ENCODE data around the gene GCSH. TPM values are rescaled to one million over a fixed set of nuclear protein-coding genes. Genes with fewer than 3 reads are reported as not detected.
"Not testable (repeated sequence)": the region's sequence is repeated elsewhere in the genome, so short reads cannot be mapped to it uniquely, and the experiment has no call there.

The GCSH gene
- total and polyA plus RNA-seq, 4 donors: 34.6 to 132 (median 55.0) TPM

DNA sequence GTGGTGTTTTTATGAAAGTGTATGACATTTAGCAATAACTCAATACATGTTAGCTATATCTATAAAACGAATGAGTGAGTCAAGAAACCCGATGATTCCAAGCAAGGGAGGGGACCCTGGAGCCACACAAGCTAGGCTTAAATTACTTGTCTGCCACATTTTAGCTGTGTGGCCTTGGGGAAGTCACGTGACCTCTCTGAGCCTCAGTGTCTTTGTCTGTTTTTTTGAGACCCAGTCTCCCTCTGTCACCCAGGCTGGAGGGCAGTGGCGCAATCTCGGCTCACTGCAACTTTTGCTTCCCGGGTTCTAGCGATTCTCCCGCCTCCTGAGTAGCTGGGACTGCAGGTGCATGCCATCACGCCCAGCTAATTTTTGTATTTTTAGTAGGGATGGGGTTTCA, 20.1 kb upstream of the GCSH start:
- no peak for DNase-seq (ENCODE audit: low spot score)
- Histone ChIP-seq H3K9me3 (ENCODE audit: control insufficient read depth in 4 of 4, low read length in 3 of 4) (no peaks in the 10 kb centered on the region), H3K27ac (ENCODE audit: low read depth in 1 of 2, low read length in 2 of 2) (no peak overlapping the region), H3K9ac (ENCODE audit: low read depth in 1 of 2, low read length in 2 of 2) (no peak overlapping the region), H3K36me3 (ENCODE audit: control insufficient read depth in 4 of 4, insufficient read depth in 3 of 4, low read depth in 1 of 4, low read length in 3 of 4) (no peaks in the 10 kb centered on the region), H3K27me3 (ENCODE audit: control insufficient read depth in 4 of 4, insufficient read depth in 4 of 4, low read length in 3 of 4) (no peaks in the 10 kb centered on the region), H3K4me3 (ENCODE audit: low read depth in 1 of 3, low read length in 3 of 3) (no peak overlapping the region), H3K4me1 (ENCODE audit: control insufficient read depth in 4 of 4, insufficient read depth in 4 of 4, low read length in 3 of 4) (no peaks in the 10 kb centered on the region)
- TF ChIP-seq HNF4A (conservative IDR thresholded peaks at IDR 0.05) (no peak), JUND (IDR thresholded peaks at IDR 0.05) (no peak), RXRA (IDR thresholded peaks at IDR 0.05) (no peak), RAD21 (IDR thresholded peaks at IDR 0.05) (no peak), YY1 (IDR thresholded peaks at IDR 0.05) (no peak)
- TF ChIP-seq, protein P1, sequence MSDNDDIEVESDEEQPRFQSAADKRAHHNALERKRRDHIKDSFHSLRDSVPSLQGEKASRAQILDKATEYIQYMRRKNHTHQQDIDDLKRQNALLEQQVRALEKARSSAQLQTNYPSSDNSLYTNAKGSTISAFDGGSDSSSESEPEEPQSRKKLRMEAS (IDR thresholded peaks at IDR 0.05): no peak
- 85% methylated on average over 9 of the region's 9 CpGs for WGBS

- Histone ChIP-seq H3K4me1 (ENCODE audit: control insufficient read depth in 4 of 4, insufficient read depth in 4 of 4, low read length in 3 of 4) (no peaks in the 10 kb centered on the region), H3K4me3 (ENCODE audit: low read depth in 1 of 3, low read length in 3 of 3) (no peak overlapping the region), H3K27me3 (ENCODE audit: control insufficient read depth in 4 of 4, insufficient read depth in 4 of 4, low read length in 3 of 4) (no peaks in the 10 kb centered on the region), H3K36me3 (ENCODE audit: control insufficient read depth in 4 of 4, insufficient read depth in 3 of 4, low read depth in 1 of 4, low read length in 3 of 4) (no peaks in the 10 kb centered on the region), H3K27ac (ENCODE audit: low read depth in 1 of 2, low read length in 2 of 2) (no peak overlapping the region), H3K9me3 (ENCODE audit: control insufficient read depth in 4 of 4, low read length in 3 of 4) (no peaks in the 10 kb centered on the region), H3K9ac (ENCODE audit: low read depth in 1 of 2, low read length in 2 of 2) (no peak overlapping the region)
- TF ChIP-seq GABPA (IDR thresholded peaks at IDR 0.05 in 1 of 2, conservative IDR thresholded peaks at IDR 0.05 in 1 of 2) (no peak), EGR1 (IDR thresholded peaks at IDR 0.05; ENCODE audit: low read depth in 2 of 2) (no peak), HNF4A (conservative IDR thresholded peaks at IDR 0.05) (no peak), RXRA (IDR thresholded peaks at IDR 0.05) (no peak), JUND (IDR thresholded peaks at IDR 0.05) (no peak), RAD21 (IDR thresholded peaks at IDR 0.05) (no peak), NR2F2 (IDR thresholded peaks at IDR 0.05) (no peak), FOXA1 (IDR thresholded peaks at IDR 0.05) (no peak), YY1 (IDR thresholded peaks at IDR 0.05) (no peak), HNF4G (IDR thresholded peaks at IDR 0.05) (no peak), REST (IDR thresholded peaks at IDR 0.05) (no peak), TAF1 (conservative IDR thresholded peaks at IDR 0.05) (no peak), SP1 (IDR thresholded peaks at IDR 0.05) (no peak), FOXA2 (IDR thresholded peaks at IDR 0.05) (no peak)
- TF ChIP-seq, protein P2, sequence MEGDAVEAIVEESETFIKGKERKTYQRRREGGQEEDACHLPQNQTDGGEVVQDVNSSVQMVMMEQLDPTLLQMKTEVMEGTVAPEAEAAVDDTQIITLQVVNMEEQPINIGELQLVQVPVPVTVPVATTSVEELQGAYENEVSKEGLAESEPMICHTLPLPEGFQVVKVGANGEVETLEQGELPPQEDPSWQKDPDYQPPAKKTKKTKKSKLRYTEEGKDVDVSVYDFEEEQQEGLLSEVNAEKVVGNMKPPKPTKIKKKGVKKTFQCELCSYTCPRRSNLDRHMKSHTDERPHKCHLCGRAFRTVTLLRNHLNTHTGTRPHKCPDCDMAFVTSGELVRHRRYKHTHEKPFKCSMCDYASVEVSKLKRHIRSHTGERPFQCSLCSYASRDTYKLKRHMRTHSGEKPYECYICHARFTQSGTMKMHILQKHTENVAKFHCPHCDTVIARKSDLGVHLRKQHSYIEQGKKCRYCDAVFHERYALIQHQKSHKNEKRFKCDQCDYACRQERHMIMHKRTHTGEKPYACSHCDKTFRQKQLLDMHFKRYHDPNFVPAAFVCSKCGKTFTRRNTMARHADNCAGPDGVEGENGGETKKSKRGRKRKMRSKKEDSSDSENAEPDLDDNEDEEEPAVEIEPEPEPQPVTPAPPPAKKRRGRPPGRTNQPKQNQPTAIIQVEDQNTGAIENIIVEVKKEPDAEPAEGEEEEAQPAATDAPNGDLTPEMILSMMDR (IDR thresholded peaks at IDR 0.05; ENCODE audit: low read depth, low read length, missing input control): no peak
- TF ChIP-seq, protein P1 (IDR thresholded peaks at IDR 0.05): no peak
- TF ChIP-seq, protein P3, sequence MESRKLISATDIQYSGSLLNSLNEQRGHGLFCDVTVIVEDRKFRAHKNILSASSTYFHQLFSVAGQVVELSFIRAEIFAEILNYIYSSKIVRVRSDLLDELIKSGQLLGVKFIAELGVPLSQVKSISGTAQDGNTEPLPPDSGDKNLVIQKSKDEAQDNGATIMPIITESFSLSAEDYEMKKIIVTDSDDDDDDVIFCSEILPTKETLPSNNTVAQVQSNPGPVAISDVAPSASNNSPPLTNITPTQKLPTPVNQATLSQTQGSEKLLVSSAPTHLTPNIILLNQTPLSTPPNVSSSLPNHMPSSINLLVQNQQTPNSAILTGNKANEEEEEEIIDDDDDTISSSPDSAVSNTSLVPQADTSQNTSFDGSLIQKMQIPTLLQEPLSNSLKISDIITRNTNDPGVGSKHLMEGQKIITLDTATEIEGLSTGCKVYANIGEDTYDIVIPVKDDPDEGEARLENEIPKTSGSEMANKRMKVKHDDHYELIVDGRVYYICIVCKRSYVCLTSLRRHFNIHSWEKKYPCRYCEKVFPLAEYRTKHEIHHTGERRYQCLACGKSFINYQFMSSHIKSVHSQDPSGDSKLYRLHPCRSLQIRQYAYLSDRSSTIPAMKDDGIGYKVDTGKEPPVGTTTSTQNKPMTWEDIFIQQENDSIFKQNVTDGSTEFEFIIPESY (IDR thresholded peaks at IDR 0.05): no peak
- TF ChIP-seq, protein P4, sequence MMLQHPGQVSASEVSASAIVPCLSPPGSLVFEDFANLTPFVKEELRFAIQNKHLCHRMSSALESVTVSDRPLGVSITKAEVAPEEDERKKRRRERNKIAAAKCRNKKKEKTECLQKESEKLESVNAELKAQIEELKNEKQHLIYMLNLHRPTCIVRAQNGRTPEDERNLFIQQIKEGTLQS (IDR thresholded peaks at IDR 0.05): no peak
- DNase-seq (ENCODE audit: low spot score): no peak
- WGBS: 97% methylated on average over 4 of the region's 4 CpGs
Measured at GRCh38 chr16:81112453-81112852, 16.3 kb upstream of the GCSH start.

DNA sequence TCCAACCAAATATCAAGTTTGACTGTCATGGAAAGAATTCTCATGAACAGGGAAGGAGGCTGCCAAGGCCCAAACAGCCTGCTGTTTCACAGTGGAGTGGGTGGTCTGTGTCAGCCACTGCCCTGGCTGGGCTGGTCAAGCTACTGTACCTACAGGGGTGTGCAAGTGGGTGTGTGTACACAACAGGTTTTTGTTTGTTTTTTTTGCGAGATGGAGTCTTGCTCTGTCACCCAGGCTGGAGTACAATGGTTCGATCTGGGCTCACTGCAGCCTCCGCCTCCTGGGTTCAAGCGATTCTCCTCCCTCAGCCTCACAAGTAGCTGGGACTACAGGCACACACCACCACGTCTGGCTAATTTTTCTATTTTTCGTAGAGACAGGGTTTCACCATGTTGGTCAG, 13.1 kb upstream of the GCSH start:
- H3K9ac ChIP-seq (ENCODE audit: low read depth in 1 of 2, low read length in 2 of 2); H3K4me1 ChIP-seq (ENCODE audit: control insufficient read depth in 4 of 4, insufficient read depth in 4 of 4, low read length in 3 of 4); H3K4me3 ChIP-seq (ENCODE audit: low read depth in 1 of 3, low read length in 3 of 3); DNase-seq (ENCODE audit: low spot score); H3K36me3 ChIP-seq (ENCODE audit: control insufficient read depth in 4 of 4, insufficient read depth in 3 of 4, low read depth in 1 of 4, low read length in 3 of 4); H3K9me3 ChIP-seq (ENCODE audit: control insufficient read depth in 4 of 4, low read length in 3 of 4); H3K27ac ChIP-seq (ENCODE audit: low read depth in 1 of 2, low read length in 2 of 2); H3K27me3 ChIP-seq (ENCODE audit: control insufficient read depth in 4 of 4, insufficient read depth in 4 of 4, low read length in 3 of 4): not testable (repeated sequence)
- 91% methylated on average over 6 of the region's 6 CpGs for WGBS
